Epidermal melanocyte (primary cell): ENCODE measurements around the gene MAP2K4.

Experiments
- DNase-seq: peaks from one replicate; pipeline ENCODE4 v3.0.0; 2011; ENCODE audit warnings: low spot score; ENCODE audit not compliant: insufficient read length

Gene MAP2K4

GRCh38 chr17:12037970-12038369 is 17.3 kb downstream of the MAP2K4 start:
- no peak for DNase-seq

- no peak for DNase-seq
Observed at GRCh38 chr17:12040478-12040877, 19.8 kb downstream of the MAP2K4 start.

GRCh38 chr17:12041312-12041711 is 20.6 kb downstream of the MAP2K4 start:
- no peak for DNase-seq

GRCh38 chr17:12043702-12044101 is 23.0 kb downstream of the MAP2K4 start:
- no peak for DNase-seq

DNA sequence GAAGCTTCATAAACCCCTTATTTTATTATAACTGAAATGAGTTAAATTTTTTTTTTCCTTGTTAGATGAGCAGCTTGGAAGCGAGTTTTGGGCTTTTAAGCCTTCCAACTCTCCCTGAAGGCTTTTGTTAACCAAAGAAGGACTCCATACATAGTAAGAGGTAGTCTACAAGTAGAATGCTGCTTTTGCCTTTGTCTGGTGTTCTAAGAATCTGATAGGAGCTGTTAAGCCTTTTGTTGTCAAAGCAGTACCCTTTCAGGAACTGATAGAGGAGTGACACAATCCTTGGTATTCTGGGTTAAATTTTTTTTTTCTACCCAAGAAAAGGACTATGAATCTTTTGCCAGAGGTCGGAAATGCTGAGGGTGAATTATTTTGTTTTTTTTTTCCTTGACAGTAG is 26.1 kb downstream of the MAP2K4 start:
- DNase-seq, result no peak

GRCh38 chr17:12047681-12048376 is 27.2 kb downstream of the MAP2K4 start:
- no peak for DNase-seq

DNA sequence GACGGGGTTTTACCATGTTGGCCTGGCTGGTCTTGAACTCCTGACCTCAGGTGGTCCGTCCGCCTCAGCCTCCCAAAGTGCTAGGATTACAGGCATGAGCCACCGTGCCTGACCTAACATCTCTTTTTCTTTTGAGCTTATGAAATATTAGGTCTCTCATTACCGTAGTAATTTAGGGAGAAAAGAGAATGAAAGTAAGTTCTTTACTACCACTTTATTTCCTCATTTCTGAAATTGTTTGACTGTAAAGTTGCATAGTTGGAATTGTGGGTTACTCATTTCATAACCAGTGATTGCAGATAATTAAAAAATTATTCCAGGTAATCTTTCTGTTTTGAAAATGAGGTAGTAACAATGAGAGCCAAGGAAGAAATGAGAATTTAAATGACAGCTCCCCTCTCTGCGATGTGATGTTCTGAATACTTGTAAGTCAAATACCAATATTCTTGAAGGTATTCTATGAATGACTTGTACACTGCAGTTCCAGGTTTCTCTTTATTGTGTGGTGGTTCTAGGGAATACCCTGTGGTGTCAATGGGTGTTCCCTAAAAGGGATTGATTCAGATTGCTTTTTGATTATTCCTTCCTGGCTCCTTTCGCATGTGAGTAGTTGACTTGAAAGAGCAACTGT is 28.3 kb downstream of the MAP2K4 start:
- DNase-seq, result no peak

GRCh38 chr17:12050646-12051225 is 30.1 kb downstream of the MAP2K4 start:
- no peak for DNase-seq

DNA sequence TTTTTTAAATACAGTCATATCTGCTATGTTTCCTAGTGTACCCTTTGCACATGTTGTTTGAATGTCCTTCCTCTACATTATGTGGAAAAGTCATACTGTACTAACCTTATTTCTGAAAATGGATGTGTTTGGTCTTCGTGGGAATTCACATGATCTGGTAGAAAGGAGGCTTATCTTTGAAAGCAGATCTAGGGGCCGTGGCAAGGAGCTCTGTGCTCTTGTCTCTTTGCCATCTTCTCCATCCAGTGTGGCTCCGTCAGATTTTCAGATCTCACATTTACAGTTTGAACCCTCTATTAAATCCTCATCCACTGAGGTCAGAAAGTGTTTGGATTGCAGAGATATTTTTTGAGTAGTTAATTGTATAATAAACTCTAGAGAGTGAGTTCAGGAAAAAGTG is 32.9 kb downstream of the MAP2K4 start:
- DNase-seq, result no peak

GRCh38 chr17:12055889-12056288 is 35.2 kb downstream of the MAP2K4 start:
- DNase-seq, result no peak

DNA sequence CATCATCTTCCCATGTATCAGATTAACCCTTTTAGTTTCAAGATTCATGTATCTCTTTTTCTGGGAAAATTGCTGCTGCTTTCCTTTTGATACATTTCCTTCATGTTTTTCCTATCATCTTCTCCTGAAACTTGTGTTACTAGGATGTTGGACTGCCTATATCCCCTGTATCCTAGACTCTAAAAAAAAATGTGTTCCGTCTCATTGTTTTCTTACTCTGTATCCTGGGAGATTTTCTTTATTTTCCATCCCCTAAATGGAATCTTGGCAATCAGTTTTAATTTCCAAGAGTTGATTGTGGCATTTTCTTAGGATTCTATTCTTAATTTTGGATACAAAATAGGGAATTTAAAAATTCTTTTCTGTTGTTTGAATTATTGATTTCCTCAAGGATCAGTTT is 36.8 kb downstream of the MAP2K4 start:
- DNase-seq, result no peak

DNA sequence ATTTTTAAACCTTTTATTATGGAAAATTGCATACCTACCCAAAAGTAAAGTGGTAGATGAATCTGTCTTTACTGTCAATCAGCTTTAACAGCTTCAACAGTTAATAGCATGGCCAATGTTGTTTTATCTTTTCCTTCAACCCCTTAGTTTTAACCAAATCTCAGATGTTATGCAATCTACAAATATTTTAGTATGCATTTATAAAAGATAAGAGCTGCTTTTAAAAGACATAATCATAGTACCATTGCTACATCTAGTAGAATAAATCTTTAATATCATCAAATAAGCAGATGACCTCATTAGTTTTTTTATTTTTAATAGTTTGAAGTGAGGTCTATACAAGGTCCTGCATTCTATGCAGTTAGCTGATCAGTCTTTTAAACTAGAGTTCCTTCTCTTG is 37.9 kb downstream of the MAP2K4 start:
- no peak for DNase-seq

- no peak for DNase-seq
Observed at GRCh38 chr17:12062249-12062648, 41.6 kb downstream of the MAP2K4 start.

- no peak for DNase-seq
Observed at GRCh38 chr17:12064395-12064794, 43.7 kb downstream of the MAP2K4 start.

DNA sequence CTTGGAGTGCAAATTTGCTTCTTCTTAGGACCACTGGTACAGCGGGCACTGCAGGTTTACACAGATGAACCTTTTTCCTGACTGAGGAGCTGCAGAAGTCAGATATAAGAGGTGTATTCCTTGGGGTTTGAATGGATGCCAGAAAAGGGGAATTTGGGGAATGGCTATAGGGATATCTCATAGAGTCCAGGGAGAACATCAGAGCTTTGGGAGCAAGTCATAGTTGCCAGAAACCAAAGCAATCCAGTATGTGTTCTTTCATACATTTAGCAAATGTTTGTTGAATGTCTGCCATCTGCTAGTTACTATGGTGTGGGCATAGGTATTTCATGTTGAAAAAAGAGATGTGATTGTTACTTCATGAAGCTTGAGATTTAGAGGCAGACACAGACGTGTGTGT is 46.8 kb downstream of the MAP2K4 start:
- DNase-seq, result no peak

DNA sequence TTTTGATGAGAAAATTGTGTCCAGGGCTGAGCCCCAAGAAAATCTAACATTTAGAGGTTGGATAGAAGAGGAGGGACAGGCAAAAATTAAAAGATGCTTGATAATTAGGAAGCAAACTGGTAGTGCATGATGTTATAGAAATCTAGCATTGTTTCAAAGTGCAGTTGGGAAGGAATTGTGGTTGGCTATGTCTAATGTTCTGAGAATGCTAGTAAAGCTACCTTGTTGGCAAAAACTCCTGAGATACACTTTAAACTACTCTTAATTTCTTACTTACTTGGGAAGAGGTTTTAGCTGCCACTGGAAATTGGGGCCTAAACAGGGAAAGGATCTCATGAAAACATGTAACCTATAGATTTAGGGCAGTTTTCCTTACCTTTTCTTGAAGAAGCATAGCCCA is 48.3 kb downstream of the MAP2K4 start:
- DNase-seq, result no peak

DNA sequence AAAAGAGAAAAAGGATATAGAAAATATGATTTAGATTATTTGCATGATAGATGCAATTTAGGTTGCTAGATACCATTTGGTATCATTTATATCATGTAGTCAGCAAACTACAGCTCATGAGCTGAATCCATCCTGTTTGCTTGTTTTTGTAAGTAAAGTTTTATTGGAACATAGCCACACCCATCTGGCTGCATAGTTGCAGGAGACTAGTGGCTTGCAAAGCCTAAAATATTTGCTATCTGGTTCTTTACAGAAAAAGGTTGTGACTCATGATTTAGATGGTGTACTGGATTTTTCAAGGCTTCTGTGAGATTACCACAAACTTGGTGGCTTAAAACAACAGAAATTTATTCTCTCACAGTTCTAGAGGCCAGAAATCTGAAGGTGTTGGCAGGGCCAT is 49.9 kb downstream of the MAP2K4 start:
- no peak for DNase-seq

DNA sequence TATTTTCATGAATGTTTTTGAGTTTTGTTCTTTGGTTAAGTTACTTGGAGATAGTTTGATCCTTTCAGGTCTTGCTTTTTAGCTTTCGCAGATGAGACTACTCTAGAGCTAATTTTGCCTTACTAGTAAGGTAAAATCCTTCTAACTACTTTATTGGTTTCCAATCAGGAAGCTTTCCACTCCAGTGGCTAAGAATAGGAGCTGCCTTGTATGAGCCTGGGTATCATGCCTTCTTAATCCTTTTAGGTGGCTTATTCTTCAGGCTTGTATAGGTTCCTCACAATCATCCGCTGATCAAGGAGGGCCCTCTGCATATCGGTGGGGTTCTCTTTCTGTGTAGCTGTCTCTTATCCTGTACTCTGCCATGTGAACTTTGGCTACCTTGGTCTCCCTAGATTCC is 53.7 kb downstream of the MAP2K4 start:
- DNase-seq, result no peak

DNA sequence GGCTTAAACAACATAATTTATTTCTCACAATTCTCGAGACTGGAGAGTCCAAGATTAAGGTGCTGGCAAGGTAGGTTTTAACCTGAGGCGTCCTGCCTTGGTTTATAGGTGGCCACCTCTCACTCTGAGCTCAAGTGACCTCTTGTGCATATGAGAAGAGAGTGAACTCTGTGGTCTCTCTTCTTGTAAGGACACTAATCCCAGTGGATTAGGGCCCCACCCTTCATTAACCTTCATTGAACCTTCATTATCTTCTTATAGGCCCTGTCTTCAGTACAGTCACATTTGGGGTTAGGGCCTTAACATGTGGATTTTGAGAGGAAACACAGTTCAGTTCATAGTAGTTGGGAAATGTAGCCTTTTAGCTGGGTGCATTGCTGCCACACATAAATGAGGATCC is 57.1 kb downstream of the MAP2K4 start:
- DNase-seq, result no peak

GRCh38 chr17:12078791-12079190 is 58.1 kb downstream of the MAP2K4 start:
- DNase-seq, result no peak

DNA sequence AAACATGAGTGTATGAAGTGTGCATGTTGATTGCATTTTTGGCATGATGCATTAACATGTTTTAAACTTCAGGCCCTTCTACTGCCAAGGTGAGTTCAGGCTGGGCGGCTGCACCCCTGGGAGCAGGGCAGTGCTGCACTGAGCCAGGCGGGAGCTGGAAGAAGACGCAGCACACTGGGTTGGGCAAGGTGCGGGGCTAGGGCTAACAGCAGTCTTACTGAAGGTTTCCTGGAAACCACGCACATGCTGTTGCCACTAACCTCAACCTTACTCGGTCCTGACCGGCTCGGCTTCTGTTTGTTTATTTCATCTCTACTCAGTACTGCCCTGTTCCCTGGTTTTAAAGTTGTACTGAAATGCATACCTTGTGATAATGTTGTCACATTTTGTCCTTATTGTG is 61.0 kb downstream of the MAP2K4 start:
- no peak for DNase-seq

- DNase-seq, result no peak
Observed at GRCh38 chr17:12085076-12085949, 64.6 kb downstream of the MAP2K4 start.
